Hepatocyte (in vitro differentiated cells): ENCODE data around the gene ARAP1.

Experiments used
- CTCF ChIP-seq: fragments of 200-600 bp; sonication (generic); IDR thresholded peaks from 2 replicates; pipeline ENCODE4 v1.5.1; 2016; ENCODE audit warnings: antibody characterized with exemption, mild to moderate bottlenecking; ENCODE audit not compliant: poor library complexity
- EZH2 ChIP-seq: fragments of 200-600 bp; sonication (generic); IDR thresholded peaks from 2 replicates; pipeline ENCODE4 v1.6.1; 2016; ENCODE audit warnings: antibody characterized with exemption, mild to moderate bottlenecking, borderline replicate concordance
- EZH2phosphoT487 ChIP-seq: fragments of 200-600 bp; sonication (generic); IDR thresholded peaks from one replicate; pipeline ENCODE4 v1.6.1; 2018; ENCODE audit warnings: antibody characterized with exemption, mild to moderate bottlenecking, low read depth, moderate library complexity; ENCODE audit not compliant: unreplicated experiment, severe bottlenecking

GRCh38 chr11:72743321-72744221 is 8.6 kb downstream of the ARAP1 start:
- TF ChIP-seq CTCF (no peak), EZH2 (no peak), EZH2phosphoT487 (no peak)
